ENCODE data around the gene PHF5A. TPM values are rescaled to one million over a fixed set of nuclear protein-coding genes. Genes with fewer than 3 reads are reported as not detected.
A peak's percentile ranks its signal among the peaks of the same experiment; 100 is the strongest.

The PHF5A gene
- total and polyA plus RNA-seq, 8 donors = 0.58 to 54.5 (median 39.9) TPM

- H3K9me3 ChIP-seq = no peaks in the 10 kb centered on the region
- H3K4me1 ChIP-seq = peaks cover 36 to 92% (median 72%) of the 10 kb centered on the region in 4 donors
- H3K27ac ChIP-seq = peak overlapping the region in 4 of 5 donors; percentile 45 to 71 (median 61)
Observed at GRCh38 chr22:41491374-41492100, 23.0 kb upstream of the PHF5A start.

GRCh38 chr22:41488596-41489385 lies 20.3 kb upstream of the PHF5A start:
- H3K4me3 ChIP-seq = no peak overlapping the region
- TF ChIP-seq POLR2AphosphoS5 (IDR thresholded peaks at IDR 0.05) (no peak), EP300 (IDR thresholded peaks at IDR 0.05) (no peak), CTCF (IDR thresholded peaks at IDR 0.05) (no peak), POLR2A (IDR thresholded peaks at IDR 0.05) (no peak)
- H3K27ac ChIP-seq = peak overlapping the region in 4 of 5 donors; percentile 56 to 79 (median 65)
- H3K9me3 ChIP-seq = no peaks in the 10 kb centered on the region
- 58 to 70% (median 62%) methylated on average over 3 of the region's 3 CpGs for WGBS, 5 donors
- no peaks in the 10 kb centered on the region for H3K27me3 ChIP-seq
- peaks cover 54 to 96% (median 77%) of the 10 kb centered on the region in 4 donors for H3K4me1 ChIP-seq
- H3K36me3 ChIP-seq = peaks cover 0 to 4% (median 0%) of the 10 kb centered on the region in 4 donors
- DNase-seq = no peak
- intact Hi-C loops (cut with DNase I; ENCODE audit: low total_unique reads) = no loop called here

More at GRCh38 chr22:41491374-41492100, 23.0 kb upstream of the PHF5A start:
- Histone ChIP-seq H3K36me3 (peaks cover 0 to 11% (median 10%) of the 10 kb centered on the region in 4 donors), H3K4me3 (no peak overlapping the region), H3K27me3 (no peaks in the 10 kb centered on the region)
- DNase-seq = peak in 1 of 2 donors; percentile 43
- no peak for TF ChIP-seq EP300 (IDR thresholded peaks at IDR 0.05)
- no peak for TF ChIP-seq CTCF (IDR thresholded peaks at IDR 0.05)
- peak in 1 of 3 donors; percentile 42 for TF ChIP-seq POLR2AphosphoS5 (IDR thresholded peaks at IDR 0.05)
- TF ChIP-seq POLR2A (IDR thresholded peaks at IDR 0.05) = no peak
- intact Hi-C loops (cut with DNase I; ENCODE audit: low total_unique reads) = no loop called here
- WGBS, 5 donors = 70 to 76% (median 74%) methylated on average over 5 of the region's 5 CpGs

- peaks cover 58 to 99% (median 78%) of the 10 kb centered on the region in 4 donors for H3K4me1 ChIP-seq
- WGBS, 5 donors = 73 to 79% (median 75%) methylated on average over 4 of the region's 4 CpGs
- intact Hi-C loops (cut with DNase I; ENCODE audit: low total_unique reads) = no loop called here
- peaks cover 0 to 4% (median 0%) of the 10 kb centered on the region in 4 donors for H3K36me3 ChIP-seq
- no peak for DNase-seq
- peak overlapping the region in 4 of 5 donors; percentile 56 to 79 (median 65) for H3K27ac ChIP-seq
- no peaks in the 10 kb centered on the region for H3K27me3 ChIP-seq
- TF ChIP-seq POLR2A (IDR thresholded peaks at IDR 0.05) = no peak
- no peak for TF ChIP-seq POLR2AphosphoS5 (IDR thresholded peaks at IDR 0.05)
- TF ChIP-seq CTCF (IDR thresholded peaks at IDR 0.05) = no peak
- no peak for TF ChIP-seq EP300 (IDR thresholded peaks at IDR 0.05)
- H3K4me3 ChIP-seq = no peak overlapping the region
- H3K9me3 ChIP-seq = no peaks in the 10 kb centered on the region
Observed at GRCh38 chr22:41488076-41488475, 19.6 kb upstream of the PHF5A start.

Measured in stomach (tissue), 9 donors.